ENCODE results near the gene PLVAP.
A peak's percentile ranks its signal among the peaks of the same experiment; 100 is the strongest.

The PLVAP gene

GRCh38 chr19:17323300-17323963, 53.7 kb downstream of the PLVAP start:
- no peak for DNase-seq (ENCODE audit: low read depth, low spot score)

GRCh38 chr19:17322854-17323253, 54.3 kb downstream of the PLVAP start:
- no peak for DNase-seq (ENCODE audit: low read depth, low spot score)

- DNase-seq (ENCODE audit: low read depth, low spot score), result no peak
Measured at GRCh38 chr19:17321655-17322489, 55.3 kb downstream of the PLVAP start.

GRCh38 chr19:17320435-17320834, 56.7 kb downstream of the PLVAP start:
- DNase-seq (ENCODE audit: low read depth, low spot score), result no peak

- no peak for DNase-seq (ENCODE audit: low read depth, low spot score)
Measured at GRCh38 chr19:17319473-17320238, 57.5 kb downstream of the PLVAP start.

GRCh38 chr19:17318966-17319365, 58.2 kb downstream of the PLVAP start:
- DNase-seq (ENCODE audit: low read depth, low spot score), result no peak

- DNase-seq (ENCODE audit: low read depth, low spot score), result no peak
Measured at GRCh38 chr19:17314007-17314593, 63.0 kb downstream of the PLVAP start.

GRCh38 chr19:17312189-17313113, 64.7 kb downstream of the PLVAP start:
- no peak for DNase-seq (ENCODE audit: low read depth, low spot score)

- no peak for DNase-seq (ENCODE audit: low read depth, low spot score)
Measured at GRCh38 chr19:17311455-17312188, 65.5 kb downstream of the PLVAP start.

- no peak for DNase-seq (ENCODE audit: low read depth, low spot score)
Measured at GRCh38 chr19:17309965-17310461, 67.1 kb downstream of the PLVAP start.

- DNase-seq (ENCODE audit: low read depth, low spot score), result peak; percentile 99
Measured at GRCh38 chr19:17309198-17309964, 67.8 kb downstream of the PLVAP start, which contains the start of gene DDA1. Gene DDA1, plus strand, starts transcription at chr19:17309563. Its CDS starts 92 bp downstream, at chr19:17309655.

- DNase-seq (ENCODE audit: low read depth, low spot score), result no peak
Measured at GRCh38 chr19:17307876-17308377, 69.2 kb downstream of the PLVAP start.

- no peak for DNase-seq (ENCODE audit: low read depth, low spot score)
Measured at GRCh38 chr19:17306285-17306714, 70.8 kb downstream of the PLVAP start.

GRCh38 chr19:17305517-17306284, 71.4 kb downstream of the PLVAP start, which contains the start of gene MRPL34:
Gene MRPL34, plus strand, starts transcription at chr19:17305872. Its CDS starts 21 bp downstream, at chr19:17305893.
- peak; percentile 90 for DNase-seq (ENCODE audit: low read depth, low spot score)

- DNase-seq (ENCODE audit: low read depth, low spot score), result no peak
Measured at GRCh38 chr19:17305216-17305516, 72.0 kb downstream of the PLVAP start.

GRCh38 chr19:17304386-17305215, 72.5 kb downstream of the PLVAP start:
- no peak for DNase-seq (ENCODE audit: low read depth, low spot score)

- DNase-seq (ENCODE audit: low read depth, low spot score), result no peak
Measured at GRCh38 chr19:17303940-17304267, 73.2 kb downstream of the PLVAP start.

Data from activated CD4-positive, CD25-positive, alpha-beta regulatory T cell treated with anti-CD3 and anti-CD28 coated beads, Interleukin-2, amount 50 U/mL, for 16 hours (primary cell).